Effector memory CD4-positive, alpha-beta T cell (primary cell): Measurements from ENCODE around the gene CFAP157.

Experiments used
- DNase-seq, 3 donors: peaks; one replicate each; pipeline ENCODE4 v3.0.0-alpha.2; 2020
- H3K27ac ChIP-seq: 2 replicates; pipeline ENCODE4 v1.7.0; 2013; ENCODE audit warnings: mild to moderate bottlenecking, low read length, moderate library complexity; ENCODE audit not compliant: insufficient read depth, poor library complexity, severe bottlenecking
- H3K27me3 ChIP-seq: replicated peaks from 2 replicates; pipeline ENCODE4 v1.7.0; 2013; ENCODE audit warnings: mild to moderate bottlenecking, low read length; ENCODE audit not compliant: insufficient read depth, control insufficient read depth, poor library complexity, severe bottlenecking
- H3K36me3 ChIP-seq: 2 replicates; pipeline ENCODE4 v1.7.0; 2013; ENCODE audit warnings: mild to moderate bottlenecking, low read length, moderate library complexity; ENCODE audit not compliant: control insufficient read depth, insufficient read depth
- H3K4me1 ChIP-seq: 2 replicates; pipeline ENCODE4 v1.7.0; 2013; ENCODE audit warnings: low read length, mild to moderate bottlenecking; ENCODE audit not compliant: control insufficient read depth, insufficient read depth, poor library complexity, severe bottlenecking
- H3K4me3 ChIP-seq: 2 replicates; pipeline ENCODE4 v1.7.0; 2013; ENCODE audit warnings: low read length, low read depth, mild to moderate bottlenecking; ENCODE audit not compliant: insufficient read depth, poor library complexity, severe bottlenecking
- H3K9me3 ChIP-seq: 2 replicates; pipeline ENCODE4 v1.7.0; 2013; ENCODE audit warnings: mild to moderate bottlenecking, low read length, moderate library complexity; ENCODE audit not compliant: control insufficient read depth

CFAP157 gene

DNA sequence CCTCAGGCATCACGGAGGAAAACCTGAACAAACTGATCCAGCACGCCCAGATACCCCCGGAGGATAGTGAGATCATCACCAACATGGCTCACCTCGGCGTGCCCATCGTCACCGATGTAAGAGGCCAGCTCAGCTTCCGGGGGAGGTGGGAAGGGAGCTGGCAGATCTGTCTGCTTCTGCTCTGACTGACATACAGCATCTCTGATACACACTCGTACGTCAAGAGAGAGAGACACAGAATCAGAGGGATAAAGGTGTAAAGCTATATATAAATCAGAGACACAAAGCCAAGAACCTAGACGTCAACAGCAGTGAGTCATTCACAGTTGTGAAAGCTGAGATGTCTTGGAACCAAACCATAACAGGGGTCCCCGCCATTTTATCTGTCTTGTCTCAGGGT, 30.1 kb upstream of the CFAP157 start:
- H3K4me1 ChIP-seq: no peaks in the 10 kb centered on the region
- H3K4me3 ChIP-seq: no peak overlapping the region
- no peak for DNase-seq
- H3K27ac ChIP-seq: no peak overlapping the region
- no peaks in the 10 kb centered on the region for H3K27me3 ChIP-seq
- peaks cover 2% of the 10 kb centered on the region for H3K36me3 ChIP-seq
- H3K9me3 ChIP-seq: no peaks in the 10 kb centered on the region

DNA sequence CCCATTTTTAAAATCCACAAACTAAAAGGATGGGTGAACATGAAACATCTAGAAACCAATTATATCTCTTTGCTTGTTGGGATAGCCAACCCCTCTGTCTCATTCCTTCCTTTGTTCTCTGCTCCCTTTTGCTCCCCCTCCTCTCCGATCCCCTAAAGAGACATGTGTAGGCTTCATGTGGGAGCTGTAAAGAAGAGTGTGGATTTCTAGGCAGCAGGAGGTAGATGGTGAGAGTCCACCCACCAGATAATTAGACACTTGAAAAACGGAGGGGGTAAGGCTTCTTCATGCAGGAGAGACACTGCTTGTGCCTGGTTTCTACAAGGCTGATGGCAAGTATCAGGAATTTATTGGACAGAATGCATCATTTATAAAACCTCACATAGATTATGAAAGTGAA, 27.3 kb upstream of the CFAP157 start:
- H3K4me3 ChIP-seq: no peak overlapping the region
- no peaks in the 10 kb centered on the region for H3K27me3 ChIP-seq
- no peaks in the 10 kb centered on the region for H3K9me3 ChIP-seq
- H3K4me1 ChIP-seq: no peaks in the 10 kb centered on the region
- no peak overlapping the region for H3K27ac ChIP-seq
- H3K36me3 ChIP-seq: peaks cover 2% of the 10 kb centered on the region
- no peak for DNase-seq

DNA sequence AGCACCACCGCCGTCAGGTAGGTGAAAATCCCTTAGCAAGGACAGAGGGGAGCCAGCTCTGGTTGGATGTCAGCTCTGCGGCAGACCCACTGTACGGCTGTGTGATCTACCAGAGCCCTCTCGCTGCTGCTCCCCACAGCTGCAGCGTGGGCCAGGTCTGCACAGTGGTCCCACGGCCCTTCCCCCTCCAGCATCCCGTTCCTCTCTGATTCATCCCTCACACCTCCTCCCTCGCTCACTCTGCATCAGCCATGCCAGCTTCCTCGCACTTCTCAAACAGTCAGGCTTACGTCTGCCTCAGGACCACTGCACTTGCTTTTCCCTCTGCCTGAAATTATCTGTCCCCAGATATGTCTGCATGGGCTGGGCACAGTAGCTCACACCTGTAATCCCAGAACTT, 26.6 kb upstream of the CFAP157 start:
- H3K9me3 ChIP-seq: no peaks in the 10 kb centered on the region
- no peaks in the 10 kb centered on the region for H3K27me3 ChIP-seq
- H3K36me3 ChIP-seq: peaks cover 2% of the 10 kb centered on the region
- H3K4me1 ChIP-seq: no peaks in the 10 kb centered on the region
- H3K4me3 ChIP-seq: no peak overlapping the region
- no peak for DNase-seq
- no peak overlapping the region for H3K27ac ChIP-seq

DNA sequence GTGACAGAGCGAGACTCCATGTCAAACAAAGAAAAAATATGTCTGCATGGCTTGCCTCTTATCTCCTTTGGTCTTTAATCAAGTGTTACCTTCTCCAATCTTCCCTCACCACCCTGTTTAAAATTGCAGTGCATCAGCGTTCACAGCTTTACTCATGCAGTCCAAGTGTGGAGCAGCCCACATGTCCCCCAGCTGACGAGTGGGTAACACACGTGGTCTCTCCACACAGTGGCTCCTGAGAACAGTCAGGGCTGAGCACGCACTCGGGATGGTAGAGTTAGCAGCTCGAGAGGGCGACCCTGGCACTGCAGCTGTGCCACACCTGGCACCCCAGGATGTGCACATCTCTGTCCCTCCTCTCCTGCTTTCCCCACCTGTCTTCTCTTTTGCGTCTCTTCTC, 25.9 kb upstream of the CFAP157 start:
- H3K4me1 ChIP-seq: no peaks in the 10 kb centered on the region
- H3K4me3 ChIP-seq: no peak overlapping the region
- H3K27me3 ChIP-seq: no peaks in the 10 kb centered on the region
- H3K9me3 ChIP-seq: no peaks in the 10 kb centered on the region
- no peak overlapping the region for H3K27ac ChIP-seq
- no peak for DNase-seq
- peaks cover 2% of the 10 kb centered on the region for H3K36me3 ChIP-seq

DNA sequence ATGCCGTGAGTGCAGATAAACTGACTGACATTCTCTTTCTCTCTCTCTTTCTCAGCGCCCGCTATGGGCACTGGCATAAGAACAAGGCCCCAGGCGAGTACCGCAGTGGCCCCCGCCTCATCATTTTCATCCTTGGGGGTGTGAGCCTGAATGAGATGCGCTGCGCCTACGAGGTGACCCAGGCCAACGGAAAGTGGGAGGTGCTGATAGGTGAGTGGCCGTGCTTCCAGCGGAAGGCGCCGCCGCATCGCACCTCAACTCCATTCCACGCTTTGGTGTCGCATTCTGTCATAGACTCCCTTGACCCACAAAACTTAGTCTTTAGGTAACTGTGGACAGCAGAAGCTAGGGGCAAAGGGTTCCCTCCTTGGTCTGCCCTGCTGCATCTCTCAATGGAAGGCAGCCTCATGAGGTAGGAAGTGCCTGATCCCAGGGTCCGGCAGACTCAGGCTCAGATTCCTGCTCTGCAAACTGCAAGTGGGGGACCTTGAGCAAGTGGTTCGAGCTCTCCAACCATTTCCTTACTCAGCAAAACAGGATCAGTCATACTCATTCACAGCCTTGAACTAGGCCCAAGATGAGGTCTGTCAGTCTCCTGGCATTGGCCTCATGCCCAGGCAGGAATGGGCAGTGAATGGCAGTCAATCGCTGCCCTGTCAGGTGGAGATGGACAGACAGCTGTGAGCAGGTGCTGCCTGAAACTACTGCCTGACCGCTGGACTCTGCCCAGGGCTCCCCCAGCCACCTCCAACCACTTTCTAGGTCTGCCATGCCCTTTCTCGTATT, 24.2 kb upstream of the CFAP157 start:
- Histone ChIP-seq H3K27me3 (no peaks in the 10 kb centered on the region), H3K36me3 (peaks cover 2% of the 10 kb centered on the region), H3K9me3 (no peaks in the 10 kb centered on the region), H3K4me1 (no peaks in the 10 kb centered on the region), H3K4me3 (no peak overlapping the region), H3K27ac (no peak overlapping the region)
- no peak for DNase-seq

DNA sequence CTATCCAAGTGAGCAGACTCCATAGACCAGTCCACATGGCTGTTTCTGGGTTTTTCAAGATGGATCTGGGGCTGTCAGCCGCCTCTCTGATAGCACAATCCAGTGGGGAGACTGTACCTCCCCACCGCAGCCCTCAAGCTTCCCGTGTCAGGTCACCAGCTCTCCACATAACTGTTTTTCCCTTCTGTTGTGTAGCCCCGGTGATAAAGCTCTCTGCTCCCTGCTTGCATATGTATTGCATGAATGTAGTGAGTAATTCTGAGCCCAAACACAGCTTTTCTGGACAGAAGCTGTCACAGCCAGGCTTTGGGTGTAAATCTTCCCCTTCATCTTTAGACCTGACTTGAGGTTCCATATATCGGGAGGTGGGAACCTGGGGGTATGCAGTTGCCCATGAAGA, 23.1 kb upstream of the CFAP157 start:
- Histone ChIP-seq H3K4me3 (no peak overlapping the region), H3K27ac (no peak overlapping the region), H3K27me3 (no peaks in the 10 kb centered on the region), H3K4me1 (no peaks in the 10 kb centered on the region), H3K36me3 (no peaks in the 10 kb centered on the region), H3K9me3 (no peaks in the 10 kb centered on the region)
- no peak for DNase-seq

DNA sequence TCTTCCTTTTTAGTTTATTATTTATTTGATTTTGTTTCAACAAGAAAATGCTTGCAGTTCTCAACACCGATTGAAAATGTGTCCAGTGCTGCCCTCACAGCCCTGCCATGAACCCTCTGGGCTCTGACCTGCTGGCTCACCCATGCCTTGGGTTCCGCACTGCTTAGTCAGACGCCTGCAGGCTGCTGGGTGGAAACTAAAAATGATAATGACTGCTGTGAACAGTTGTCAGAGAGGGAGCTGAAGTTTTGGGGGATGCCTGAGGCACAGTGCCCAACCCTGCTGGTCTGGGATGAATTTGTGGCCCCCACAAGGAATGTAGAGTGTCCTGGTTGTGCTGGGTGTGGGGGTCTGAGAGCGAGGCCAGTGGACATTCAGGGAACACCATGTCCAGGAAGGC, 22.2 kb upstream of the CFAP157 start:
- no peaks in the 10 kb centered on the region for H3K36me3 ChIP-seq
- no peaks in the 10 kb centered on the region for H3K27me3 ChIP-seq
- H3K9me3 ChIP-seq: no peaks in the 10 kb centered on the region
- H3K4me1 ChIP-seq: no peaks in the 10 kb centered on the region
- H3K27ac ChIP-seq: no peak overlapping the region
- DNase-seq: no peak
- H3K4me3 ChIP-seq: no peak overlapping the region

DNA sequence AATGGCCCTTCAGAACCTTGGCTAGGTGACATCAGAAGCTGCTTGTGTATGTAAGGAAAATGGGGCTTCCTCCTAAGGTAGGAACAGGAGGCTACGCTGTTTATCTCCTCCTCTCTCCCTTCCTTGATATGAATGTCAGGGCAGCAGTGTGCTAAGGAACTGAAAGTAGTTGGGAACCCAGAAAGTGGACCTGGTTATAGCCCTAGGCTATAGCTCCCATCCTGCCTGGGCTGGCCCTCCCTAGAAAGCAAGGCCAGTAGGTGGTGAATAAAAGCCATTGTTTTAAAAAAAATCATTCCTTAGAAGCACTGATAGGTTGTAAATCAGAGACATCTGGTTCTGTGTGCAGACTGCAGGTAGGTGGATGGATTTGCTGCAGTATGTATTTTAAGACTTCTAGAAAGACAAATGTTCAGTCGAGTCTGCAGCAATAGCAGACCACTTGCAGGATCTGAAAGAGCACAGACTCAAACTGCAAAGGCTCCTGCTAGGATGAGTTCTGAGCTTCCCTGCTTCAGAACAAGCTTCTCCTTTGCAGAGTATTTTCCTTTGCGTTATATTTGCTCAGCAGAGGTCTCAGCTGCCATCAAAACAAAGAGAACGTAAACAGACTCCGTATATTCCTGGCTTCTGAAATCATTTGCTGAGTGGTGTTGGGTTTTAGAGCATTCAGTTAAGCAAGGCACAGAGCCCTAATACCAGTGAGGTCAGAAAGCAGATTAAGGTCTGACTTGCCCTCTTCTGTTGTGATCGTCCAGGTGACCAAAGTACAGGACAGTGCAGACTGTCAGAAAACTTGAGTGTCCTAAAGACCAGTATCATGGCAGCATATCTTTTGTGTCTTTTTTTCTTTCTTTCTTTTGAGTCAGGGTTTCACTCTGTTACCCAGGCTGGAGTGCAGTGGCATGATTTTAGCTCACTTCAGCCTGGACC, 20.1 kb upstream of the CFAP157 start:
- no peaks in the 10 kb centered on the region for H3K36me3 ChIP-seq
- no peaks in the 10 kb centered on the region for H3K9me3 ChIP-seq
- H3K27ac ChIP-seq: no peak overlapping the region
- no peaks in the 10 kb centered on the region for H3K4me1 ChIP-seq
- no peak for DNase-seq
- no peak overlapping the region for H3K4me3 ChIP-seq
- no peaks in the 10 kb centered on the region for H3K27me3 ChIP-seq

DNA sequence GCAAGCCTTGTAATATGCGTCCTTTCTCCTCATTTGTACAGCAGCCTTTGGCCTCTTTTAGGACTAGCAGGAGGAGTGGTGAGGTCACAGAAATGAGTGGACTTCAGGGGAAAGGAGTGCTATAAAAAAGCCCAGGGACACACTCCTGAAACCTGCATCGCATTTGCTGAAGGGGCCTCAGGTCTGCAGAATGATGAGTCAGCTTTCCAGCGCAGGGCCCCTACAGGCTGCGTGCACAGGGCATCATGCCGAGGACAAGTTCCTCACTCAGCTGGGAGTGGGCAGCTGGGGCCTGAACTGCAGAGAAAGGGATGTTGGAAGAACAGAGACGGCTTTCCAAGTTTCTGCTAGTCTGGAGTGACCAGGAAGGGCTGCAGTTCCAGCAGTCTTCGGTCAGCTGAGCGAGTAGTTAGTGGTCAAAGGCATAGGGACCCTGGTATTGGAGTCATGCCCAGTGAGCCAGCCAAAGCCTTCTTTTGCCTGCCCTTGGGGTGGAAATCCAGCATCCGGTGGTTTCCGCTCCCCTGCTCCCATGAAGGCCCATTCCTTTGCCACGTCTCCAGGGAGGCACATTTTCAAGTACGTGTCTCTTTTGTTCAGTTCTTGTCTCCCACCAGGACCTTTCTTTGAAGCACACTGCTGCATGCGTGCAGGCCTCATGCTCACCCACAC, 17.3 kb upstream of the CFAP157 start:
- H3K4me3 ChIP-seq: no peak overlapping the region
- H3K27ac ChIP-seq: no peak overlapping the region
- no peaks in the 10 kb centered on the region for H3K36me3 ChIP-seq
- no peak for DNase-seq
- no peaks in the 10 kb centered on the region for H3K4me1 ChIP-seq
- H3K9me3 ChIP-seq: no peaks in the 10 kb centered on the region
- H3K27me3 ChIP-seq: no peaks in the 10 kb centered on the region

DNA sequence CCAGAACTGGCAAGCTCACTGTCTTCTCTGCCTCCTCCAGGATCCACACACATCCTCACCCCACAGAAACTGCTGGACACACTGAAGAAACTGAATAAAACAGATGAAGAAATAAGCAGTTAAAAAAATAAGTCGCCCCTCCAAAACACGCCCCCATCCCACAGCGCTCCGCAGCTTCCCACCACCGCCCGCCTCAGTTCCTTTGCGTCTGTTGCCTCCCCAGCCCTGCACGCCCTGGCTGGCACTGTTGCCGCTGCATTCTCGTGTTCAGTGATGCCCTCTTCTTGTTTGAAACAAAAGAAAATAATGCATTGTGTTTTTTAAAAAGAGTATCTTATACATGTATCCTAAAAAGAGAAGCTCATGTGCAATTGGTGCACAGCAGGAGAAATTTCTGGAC, 16.1 kb upstream of the CFAP157 start:
- Histone ChIP-seq H3K4me1 (no peaks in the 10 kb centered on the region), H3K27ac (no peak overlapping the region), H3K9me3 (no peaks in the 10 kb centered on the region), H3K27me3 (no peaks in the 10 kb centered on the region), H3K4me3 (no peak overlapping the region), H3K36me3 (no peaks in the 10 kb centered on the region)
- no peak for DNase-seq
